Neural progenitor cell (in vitro differentiated cells): ENCODE measurements around the gene RCVRN. TPM values are rescaled to one million over a fixed set of nuclear protein-coding genes. Genes with fewer than 3 reads are reported as not detected.

Experiments
- DNase-seq: peaks from one replicate; pipeline ENCODE4 v3.0.0-alpha.2; 2016; ENCODE audit warnings: low spot score
- H2AFZ ChIP-seq: fragments of 200-600 bp; sonication (generic); replicated peaks from 2 replicates; pipeline ENCODE4 v1.6.1; 2016; ENCODE audit warnings: antibody characterized with exemption
- H3F3A ChIP-seq: fragments of 200-600 bp; sonication (generic); 2 replicates; pipeline ENCODE4 v1.6.1; 2016; ENCODE audit warnings: antibody characterized with exemption, low read depth
- H3K27ac ChIP-seq: fragments of 200-600 bp; sonication (generic); 2 replicates; pipeline ENCODE4 v1.5.1; 2016; ENCODE audit warnings: mild to moderate bottlenecking
- H3K27me3 ChIP-seq: fragments of 200-600 bp; sonication (generic); 2 replicates; pipeline ENCODE4 v1.6.1; 2016; ENCODE audit warnings: mild to moderate bottlenecking, moderate library complexity
- H3K36me3 ChIP-seq: fragments of 200-600 bp; sonication (generic); 2 replicates; pipeline ENCODE4 v1.5.1; 2016
- H3K4me1 ChIP-seq: fragments of 200-600 bp; sonication (generic); 2 replicates; pipeline ENCODE4 v1.6.1; 2016; ENCODE audit warnings: mixed run types
- H3K4me2 ChIP-seq: fragments of 200-600 bp; sonication (generic); 2 replicates; pipeline ENCODE4 v1.6.1; 2016
- H3K4me3 ChIP-seq: fragments of 200-600 bp; sonication (generic); 2 replicates; pipeline ENCODE4 v1.5.1; 2016
- H3K79me2 ChIP-seq: fragments of 200-600 bp; sonication (generic); 2 replicates; pipeline ENCODE4 v1.6.1; 2016; ENCODE audit warnings: low read depth
- H3K9ac ChIP-seq: fragments of 200-600 bp; sonication (generic); 2 replicates; pipeline ENCODE4 v1.6.1; 2016
- H3K9me3 ChIP-seq: fragments of 200-600 bp; sonication (generic); 2 replicates; pipeline ENCODE4 v1.5.1; 2016; ENCODE audit warnings: low read depth
- H4K20me1 ChIP-seq: fragments of 200-600 bp; sonication (generic); 2 replicates; pipeline ENCODE4 v1.6.1; 2016; ENCODE audit warnings: low read depth
- H3K27ac Mint-ChIP-seq: 3 replicates; pipeline ENCODE4 v1.8.0; 2021; ENCODE audit warnings: mixed read lengths
- H3K27me3 Mint-ChIP-seq: 2 replicates; pipeline ENCODE4 v1.8.0; 2022; ENCODE audit warnings: low read depth, mild to moderate bottlenecking, inconsistent platforms, moderate library complexity, mixed read lengths; ENCODE audit not compliant: insufficient read depth
- H3K36me3 Mint-ChIP-seq: 3 replicates; pipeline ENCODE4 v1.8.0; 2021; ENCODE audit warnings: mixed read lengths
- H3K4me1 Mint-ChIP-seq: 3 replicates; pipeline ENCODE4 v1.8.0; 2021; ENCODE audit warnings: mixed read lengths
- H3K4me3 Mint-ChIP-seq: 3 replicates; pipeline ENCODE4 v1.8.0; 2021; ENCODE audit warnings: mild to moderate bottlenecking, moderate library complexity, mixed read lengths
- H3K9me3 Mint-ChIP-seq: 3 replicates; pipeline ENCODE4 v1.8.0; 2020; ENCODE audit warnings: mixed read lengths
- EZH2 ChIP-seq: fragments of 200-600 bp; sonication (generic); IDR thresholded peaks from 2 replicates; pipeline ENCODE4 v1.6.1; 2017; ENCODE audit warnings: antibody characterized with exemption, mild to moderate bottlenecking, moderate library complexity
- EZH2phosphoT487 ChIP-seq: fragments of 200-600 bp; sonication (generic); IDR thresholded peaks from 2 replicates; pipeline ENCODE4 v1.6.1; 2017; ENCODE audit warnings: antibody characterized with exemption
- total RNA-seq: library from RNA; depleted of rRNA; stranded (reverse); fragments of >200 nt; gene quantifications from 2 replicates; pipeline ENCODE4 v1.2.3, GENCODE V29; 2015; ENCODE audit warnings: low replicate concordance
- TF ChIP-seq, protein P1 (sequence below): fragments of 200-600 bp; sonication (generic); IDR thresholded peaks from 2 replicates; pipeline ENCODE4 v1.5.1; 2017; ENCODE audit warnings: antibody characterized with exemption, mild to moderate bottlenecking

Gene RCVRN
- total RNA-seq, 1 donor from 2014 or later, result not detected

GRCh38 chr17:9862220-9862619 is 42.9 kb downstream of the RCVRN start:
- Mint-ChIP-seq H3K9me3 (peaks cover 8% of the 10 kb centered on the region), H3K27ac (no peak overlapping the region), H3K36me3 (no peaks in the 10 kb centered on the region), H3K4me1 (no peaks in the 10 kb centered on the region), H3K27me3 (no peaks in the 10 kb centered on the region), H3K4me3 (no peak overlapping the region)
- H4K20me1 ChIP-seq, result no peaks in the 10 kb centered on the region
- TF ChIP-seq, protein P1, sequence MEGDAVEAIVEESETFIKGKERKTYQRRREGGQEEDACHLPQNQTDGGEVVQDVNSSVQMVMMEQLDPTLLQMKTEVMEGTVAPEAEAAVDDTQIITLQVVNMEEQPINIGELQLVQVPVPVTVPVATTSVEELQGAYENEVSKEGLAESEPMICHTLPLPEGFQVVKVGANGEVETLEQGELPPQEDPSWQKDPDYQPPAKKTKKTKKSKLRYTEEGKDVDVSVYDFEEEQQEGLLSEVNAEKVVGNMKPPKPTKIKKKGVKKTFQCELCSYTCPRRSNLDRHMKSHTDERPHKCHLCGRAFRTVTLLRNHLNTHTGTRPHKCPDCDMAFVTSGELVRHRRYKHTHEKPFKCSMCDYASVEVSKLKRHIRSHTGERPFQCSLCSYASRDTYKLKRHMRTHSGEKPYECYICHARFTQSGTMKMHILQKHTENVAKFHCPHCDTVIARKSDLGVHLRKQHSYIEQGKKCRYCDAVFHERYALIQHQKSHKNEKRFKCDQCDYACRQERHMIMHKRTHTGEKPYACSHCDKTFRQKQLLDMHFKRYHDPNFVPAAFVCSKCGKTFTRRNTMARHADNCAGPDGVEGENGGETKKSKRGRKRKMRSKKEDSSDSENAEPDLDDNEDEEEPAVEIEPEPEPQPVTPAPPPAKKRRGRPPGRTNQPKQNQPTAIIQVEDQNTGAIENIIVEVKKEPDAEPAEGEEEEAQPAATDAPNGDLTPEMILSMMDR, result no peak
- TF ChIP-seq EZH2phosphoT487 (no peak), EZH2 (no peak)
- no peaks in the 10 kb centered on the region for H3K9me3 ChIP-seq
- H3F3A ChIP-seq, result no peaks in the 10 kb centered on the region
- no peak for DNase-seq
- H3K9ac ChIP-seq, result no peak overlapping the region
- no peaks in the 10 kb centered on the region for H3K27me3 ChIP-seq
- H2AFZ ChIP-seq, result no peak overlapping the region
- no peak overlapping the region for H3K4me2 ChIP-seq
- no peak overlapping the region for H3K27ac ChIP-seq
- no peaks in the 10 kb centered on the region for H3K4me1 ChIP-seq
- no peaks in the 10 kb centered on the region for H3K36me3 ChIP-seq
- no peaks in the 10 kb centered on the region for H3K79me2 ChIP-seq
- H3K4me3 ChIP-seq, result no peak overlapping the region

DNA sequence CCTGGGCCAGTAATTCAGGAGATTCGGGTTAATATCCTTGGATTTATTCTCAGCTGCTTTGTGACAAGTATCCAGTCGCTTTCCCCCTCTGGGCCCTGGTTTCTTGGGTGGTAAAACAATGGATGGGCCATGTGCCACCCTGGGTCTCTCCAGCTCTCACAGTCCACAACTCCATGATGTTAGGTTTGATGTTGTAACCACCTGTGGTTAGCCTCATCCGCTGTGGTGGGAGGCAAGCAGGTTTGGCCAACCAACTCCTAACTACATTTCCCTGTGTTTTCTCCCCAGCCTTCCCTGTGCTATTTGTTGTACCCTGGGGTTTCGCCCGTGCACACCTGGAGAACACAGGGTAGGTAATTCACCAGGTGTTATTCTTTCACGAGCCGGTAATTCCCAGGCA is 44.2 kb downstream of the RCVRN start:
- H3K4me1 Mint-ChIP-seq, result no peaks in the 10 kb centered on the region
- no peak for TF ChIP-seq EZH2
- TF ChIP-seq EZH2phosphoT487, result no peak
- TF ChIP-seq, protein P1, result no peak
- no peak overlapping the region for H2AFZ ChIP-seq

DNA sequence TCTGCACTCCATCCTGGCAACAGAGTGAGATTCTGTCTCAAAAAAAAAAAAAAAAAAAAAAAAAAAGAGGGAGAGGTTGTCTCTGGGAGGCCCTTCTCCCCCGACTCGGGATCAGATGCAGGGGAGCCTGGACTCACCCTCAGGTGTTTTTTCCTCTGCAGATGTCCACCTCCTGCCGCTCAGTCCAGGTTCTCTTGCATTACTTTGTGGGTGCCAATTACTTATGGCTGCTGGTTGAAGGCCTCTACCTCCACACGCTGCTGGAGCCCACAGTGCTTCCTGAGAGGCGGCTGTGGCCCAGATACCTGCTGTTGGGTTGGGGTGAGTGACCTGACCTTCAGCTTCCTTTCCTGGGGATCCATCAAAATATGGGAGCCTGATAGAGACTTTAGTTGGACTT is 45.3 kb downstream of the RCVRN start:
- Histone ChIP-seq H3K27ac (no peak overlapping the region), H4K20me1 (no peaks in the 10 kb centered on the region), H3K4me2 (no peak overlapping the region), H3K27me3 (no peaks in the 10 kb centered on the region), H3F3A (no peaks in the 10 kb centered on the region), H2AFZ (no peak overlapping the region), H3K4me1 (no peaks in the 10 kb centered on the region), H3K79me2 (no peaks in the 10 kb centered on the region), H3K4me3 (no peak overlapping the region), H3K9me3 (no peaks in the 10 kb centered on the region), H3K36me3 (no peaks in the 10 kb centered on the region), H3K9ac (no peak overlapping the region)
- no peaks in the 10 kb centered on the region for H3K36me3 Mint-ChIP-seq
- peaks cover 8% of the 10 kb centered on the region for H3K9me3 Mint-ChIP-seq
- no peak overlapping the region for H3K27ac Mint-ChIP-seq
- no peaks in the 10 kb centered on the region for H3K4me1 Mint-ChIP-seq
- TF ChIP-seq EZH2phosphoT487 (no peak), EZH2 (no peak)
- TF ChIP-seq, protein P1, result no peak
- H3K4me3 Mint-ChIP-seq, result no peak overlapping the region
- no peak for DNase-seq
- H3K27me3 Mint-ChIP-seq, result no peaks in the 10 kb centered on the region

More for the DNA sequence above, 44.2 kb downstream of the RCVRN start:
- no peaks in the 10 kb centered on the region for H3K27me3 ChIP-seq
- DNase-seq, result no peak
- no peak overlapping the region for H3K4me3 ChIP-seq
- H3K4me1 ChIP-seq, result no peaks in the 10 kb centered on the region
- no peaks in the 10 kb centered on the region for H3K36me3 Mint-ChIP-seq
- H3K9ac ChIP-seq, result no peak overlapping the region
- no peaks in the 10 kb centered on the region for H3K36me3 ChIP-seq
- H3K27ac Mint-ChIP-seq, result no peak overlapping the region
- no peak overlapping the region for H3K27ac ChIP-seq
- no peaks in the 10 kb centered on the region for H3K9me3 ChIP-seq
- no peak overlapping the region for H3K4me3 Mint-ChIP-seq
- no peaks in the 10 kb centered on the region for H3K79me2 ChIP-seq
- peaks cover 8% of the 10 kb centered on the region for H3K9me3 Mint-ChIP-seq
- no peak overlapping the region for H3K4me2 ChIP-seq
- no peaks in the 10 kb centered on the region for H4K20me1 ChIP-seq
- H3F3A ChIP-seq, result no peaks in the 10 kb centered on the region
- no peaks in the 10 kb centered on the region for H3K27me3 Mint-ChIP-seq
